ENCODE results near the gene PDZD4. TPM values are rescaled to one million over a fixed set of nuclear protein-coding genes. Genes with fewer than 3 reads are reported as not detected.

Gene PDZD4
- total RNA-seq, 2 experiments from 2014 or later, result 0.80 to 1.1 TPM

- POLR2A ChIA-PET, result no interaction called here
- DNase-seq, result no peak
- Mint-ChIP-seq H3K4me1 (peaks cover 8% of the 10 kb centered on the region), H3K27ac (no peak overlapping the region), H3K9me3 (no peaks in the 10 kb centered on the region), H3K36me3 (no peaks in the 10 kb centered on the region), H3K4me3 (no peak overlapping the region), H3K27me3 (no peaks in the 10 kb centered on the region)
- ATAC-seq (ENCODE audit: low read depth), result no peak
Observed at GRCh38 chrX:153761863-153762262, 68.5 kb downstream of the PDZD4 start.

- no peaks in the 10 kb centered on the region for H3K9me3 Mint-ChIP-seq
- POLR2A ChIA-PET, result interaction anchor here (0.7 kb wide), 2 partner anchors 16 to 349 kb away, joined by 4 to 10 read pairs; no protein-coding TSS in a partner anchor
- peaks cover 3% of the 10 kb centered on the region for H3K27me3 Mint-ChIP-seq
- H3K36me3 Mint-ChIP-seq, result no peaks in the 10 kb centered on the region
- peaks cover 2% of the 10 kb centered on the region for H3K4me1 Mint-ChIP-seq
- H3K27ac Mint-ChIP-seq, result no peak overlapping the region
- ATAC-seq (ENCODE audit: low read depth) (no peak), DNase-seq (no peak)
- no peak overlapping the region for H3K4me3 Mint-ChIP-seq
Observed at GRCh38 chrX:153755136-153755535, 75.2 kb downstream of the PDZD4 start.

Other genes with a start within 250 kb of the PDZD4 start
- 10 to 100 TPM; 19.0 to 19.7 TPM for gene CCNQ, start 231.4 kb downstream of the PDZD4 start, total RNA-seq
- not detected for gene DUSP9, start 183.3 kb downstream of the PDZD4 start, total RNA-seq
- gene PNCK, start 156.7 kb downstream of the PDZD4 start, total RNA-seq, result 1 to 10 TPM in 1 of 2 experiments, under 1 TPM in 1; 0.79 to 1.1 TPM
- 1 to 10 TPM; 1.7 to 1.9 TPM for gene SLC6A8, start 142.6 kb downstream of the PDZD4 start, total RNA-seq
- 100 to 1,000 TPM; 140 to 141 TPM for gene BCAP31, start 106.2 kb downstream of the PDZD4 start, total RNA-seq
- 10 to 100 TPM; 15.9 to 16.4 TPM for gene ABCD1, start 105.7 kb downstream of the PDZD4 start, total RNA-seq
- gene PLXNB3, start 66.3 kb downstream of the PDZD4 start, total RNA-seq, result 1 to 10 TPM; 1.3 to 2.1 TPM
- not detected for gene SRPK3, start 49.5 kb downstream of the PDZD4 start, total RNA-seq
- gene IDH3G, start 36.2 kb downstream of the PDZD4 start, total RNA-seq, result 10 to 100 TPM; 66.3 to 67.1 TPM
- 100 to 1,000 TPM; 158 to 162 TPM for gene SSR4, start 35.9 kb downstream of the PDZD4 start, total RNA-seq
- gene L1CAM, start 55.6 kb upstream of the PDZD4 start, total RNA-seq, result 1 to 10 TPM; 4.5 to 7.2 TPM
- gene AVPR2, start 74.1 kb upstream of the PDZD4 start, total RNA-seq, result not detected
- gene ARHGAP4, start 95.7 kb upstream of the PDZD4 start, total RNA-seq, result 100 to 1,000 TPM; 341 to 356 TPM
- gene NAA10, start 104.5 kb upstream of the PDZD4 start, total RNA-seq, result 10 to 100 TPM; 79.5 to 84.3 TPM
- 10 to 100 TPM; 18.1 to 18.8 TPM for gene RENBP, start 114.1 kb upstream of the PDZD4 start, total RNA-seq
- 100 to 1,000 TPM; 101 to 107 TPM for gene HCFC1, start 141.3 kb upstream of the PDZD4 start, total RNA-seq
- gene TMEM187, start 142.2 kb upstream of the PDZD4 start, total RNA-seq, result 1 to 10 TPM; 8.6 to 9.7 TPM
- 100 to 1,000 TPM; 127 to 135 TPM for gene IRAK1, start 189.4 kb upstream of the PDZD4 start, total RNA-seq